ENCODE measurements around the gene NMNAT2.

Gene NMNAT2

DNA sequence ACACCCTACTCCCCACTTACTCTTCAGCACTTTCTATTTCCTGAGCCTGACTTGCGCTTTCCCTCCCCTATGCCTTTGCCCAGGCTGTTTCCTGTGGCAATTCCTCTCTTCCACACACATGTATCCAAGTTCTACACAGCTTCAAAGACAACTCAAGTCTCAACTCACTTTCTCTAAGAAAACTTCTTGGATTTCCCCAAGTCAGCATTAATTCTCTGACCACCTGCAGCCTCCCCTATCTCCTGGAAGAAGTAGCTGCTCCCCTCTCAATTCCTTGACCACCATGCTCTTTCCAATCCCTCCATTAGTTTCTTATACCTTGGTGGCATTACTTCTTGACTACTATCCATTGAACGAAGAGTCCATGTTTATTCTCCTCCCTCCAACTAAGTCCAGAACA, 42.8 kb downstream of the NMNAT2 start:
- H3K27ac ChIP-seq: no peak overlapping the region
- no peaks in the 10 kb centered on the region for H3K79me2 ChIP-seq (ENCODE audit: insufficient read depth, low read depth)
- H3K4me1 ChIP-seq (ENCODE audit: low read depth, poor library complexity, severe bottlenecking): no peaks in the 10 kb centered on the region
- H3K9ac ChIP-seq: no peak overlapping the region
- H3K36me3 ChIP-seq (ENCODE audit: insufficient read depth): no peaks in the 10 kb centered on the region
- TF ChIP-seq, protein P1, sequence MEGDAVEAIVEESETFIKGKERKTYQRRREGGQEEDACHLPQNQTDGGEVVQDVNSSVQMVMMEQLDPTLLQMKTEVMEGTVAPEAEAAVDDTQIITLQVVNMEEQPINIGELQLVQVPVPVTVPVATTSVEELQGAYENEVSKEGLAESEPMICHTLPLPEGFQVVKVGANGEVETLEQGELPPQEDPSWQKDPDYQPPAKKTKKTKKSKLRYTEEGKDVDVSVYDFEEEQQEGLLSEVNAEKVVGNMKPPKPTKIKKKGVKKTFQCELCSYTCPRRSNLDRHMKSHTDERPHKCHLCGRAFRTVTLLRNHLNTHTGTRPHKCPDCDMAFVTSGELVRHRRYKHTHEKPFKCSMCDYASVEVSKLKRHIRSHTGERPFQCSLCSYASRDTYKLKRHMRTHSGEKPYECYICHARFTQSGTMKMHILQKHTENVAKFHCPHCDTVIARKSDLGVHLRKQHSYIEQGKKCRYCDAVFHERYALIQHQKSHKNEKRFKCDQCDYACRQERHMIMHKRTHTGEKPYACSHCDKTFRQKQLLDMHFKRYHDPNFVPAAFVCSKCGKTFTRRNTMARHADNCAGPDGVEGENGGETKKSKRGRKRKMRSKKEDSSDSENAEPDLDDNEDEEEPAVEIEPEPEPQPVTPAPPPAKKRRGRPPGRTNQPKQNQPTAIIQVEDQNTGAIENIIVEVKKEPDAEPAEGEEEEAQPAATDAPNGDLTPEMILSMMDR (conservative IDR thresholded peaks at IDR 0.05; ENCODE audit: low read depth, low read length): no peak
- no peaks in the 10 kb centered on the region for H4K20me1 ChIP-seq (ENCODE audit: insufficient read depth)
- H3K4me2 ChIP-seq: no peak overlapping the region
- no peaks in the 10 kb centered on the region for H3K27me3 ChIP-seq (ENCODE audit: insufficient read depth, low read depth)
- H3K4me3 ChIP-seq (IDR thresholded peaks at IDR 0.05; ENCODE audit: insufficient read depth, low read depth, low read length): no peak overlapping the region
- no peak overlapping the region for H2AFZ ChIP-seq (ENCODE audit: low read depth)

DNA sequence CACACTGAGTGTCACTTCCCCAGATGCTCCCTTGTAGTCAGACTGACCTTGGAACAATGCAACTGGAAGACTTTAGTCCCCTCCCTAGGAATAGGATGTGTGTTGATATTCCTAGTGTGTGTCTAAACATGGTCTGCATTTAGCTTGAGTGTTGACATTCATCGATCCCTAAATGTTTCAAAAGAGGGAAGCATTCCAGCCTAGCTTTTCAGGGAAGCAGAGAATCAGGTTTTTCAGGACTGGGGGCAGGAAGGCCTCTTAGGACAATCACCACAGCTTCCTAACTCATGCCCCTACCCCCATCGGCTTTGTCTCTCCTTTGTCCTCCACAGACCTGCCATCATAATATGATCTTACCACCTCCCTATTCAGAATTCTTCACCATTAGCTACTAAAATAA, 43.4 kb downstream of the NMNAT2 start:
- no peaks in the 10 kb centered on the region for H3K4me1 ChIP-seq (ENCODE audit: low read depth, poor library complexity, severe bottlenecking)
- no peak overlapping the region for H3K27ac ChIP-seq
- no peak overlapping the region for H3K9ac ChIP-seq
- no peaks in the 10 kb centered on the region for H3K36me3 ChIP-seq (ENCODE audit: insufficient read depth)
- H3K79me2 ChIP-seq (ENCODE audit: insufficient read depth, low read depth): no peaks in the 10 kb centered on the region
- H3K4me3 ChIP-seq (IDR thresholded peaks at IDR 0.05; ENCODE audit: insufficient read depth, low read depth, low read length): no peak overlapping the region
- no peak overlapping the region for H3K4me2 ChIP-seq
- H4K20me1 ChIP-seq (ENCODE audit: insufficient read depth): no peaks in the 10 kb centered on the region
- no peak overlapping the region for H2AFZ ChIP-seq (ENCODE audit: low read depth)
- no peaks in the 10 kb centered on the region for H3K27me3 ChIP-seq (ENCODE audit: insufficient read depth, low read depth)
- TF ChIP-seq, protein P1 (conservative IDR thresholded peaks at IDR 0.05; ENCODE audit: low read depth, low read length): no peak

DNA sequence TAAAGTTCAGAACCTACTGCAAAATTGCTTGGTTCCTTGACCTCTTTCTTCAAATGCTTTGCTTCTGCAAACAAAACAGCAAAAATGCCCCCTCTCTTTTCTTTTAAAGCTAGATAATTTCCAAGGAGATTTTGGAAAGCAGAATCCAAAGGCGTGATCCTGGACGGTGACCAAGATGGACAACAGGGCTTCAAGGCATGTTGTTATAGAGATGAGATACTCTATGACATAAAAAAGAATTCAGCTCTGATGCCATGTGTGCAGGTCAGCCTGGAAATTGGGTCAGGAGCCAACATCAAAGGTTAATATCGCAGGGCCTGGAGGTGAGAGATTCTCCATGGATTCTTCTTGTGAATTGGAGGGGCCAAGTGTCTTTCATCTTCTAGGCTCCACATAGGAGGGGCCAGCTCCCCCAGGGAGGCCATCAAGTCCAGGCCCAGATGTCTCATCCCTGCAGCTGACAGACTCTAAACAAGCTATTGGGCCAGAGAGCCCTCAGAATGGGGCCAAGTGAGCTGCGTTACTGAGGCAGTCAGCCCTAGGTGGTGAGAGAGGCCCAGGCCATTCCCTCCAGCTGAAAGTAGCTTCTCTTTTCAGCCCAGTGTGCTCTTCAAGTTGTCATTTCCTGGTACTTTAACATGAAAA, 45.5 kb downstream of the NMNAT2 start:
- H3K27ac ChIP-seq: no peak overlapping the region
- no peak overlapping the region for H3K4me2 ChIP-seq
- H4K20me1 ChIP-seq (ENCODE audit: insufficient read depth): no peaks in the 10 kb centered on the region
- no peak overlapping the region for H3K9ac ChIP-seq
- H3K36me3 ChIP-seq (ENCODE audit: insufficient read depth): no peaks in the 10 kb centered on the region
- H3K27me3 ChIP-seq (ENCODE audit: insufficient read depth, low read depth): no peaks in the 10 kb centered on the region
- no peak overlapping the region for H3K4me3 ChIP-seq (IDR thresholded peaks at IDR 0.05; ENCODE audit: insufficient read depth, low read depth, low read length)
- H2AFZ ChIP-seq (ENCODE audit: low read depth): no peak overlapping the region
- H3K4me1 ChIP-seq (ENCODE audit: low read depth, poor library complexity, severe bottlenecking): no peaks in the 10 kb centered on the region
- no peaks in the 10 kb centered on the region for H3K79me2 ChIP-seq (ENCODE audit: insufficient read depth, low read depth)
- TF ChIP-seq, protein P1 (conservative IDR thresholded peaks at IDR 0.05; ENCODE audit: low read depth, low read length): no peak

- no peaks in the 10 kb centered on the region for H3K36me3 ChIP-seq (ENCODE audit: insufficient read depth)
- no peak overlapping the region for H2AFZ ChIP-seq (ENCODE audit: low read depth)
- no peak overlapping the region for H3K9ac ChIP-seq
- no peak overlapping the region for H3K4me2 ChIP-seq
- TF ChIP-seq, protein P1 (conservative IDR thresholded peaks at IDR 0.05; ENCODE audit: low read depth, low read length): no peak
- no peaks in the 10 kb centered on the region for H3K79me2 ChIP-seq (ENCODE audit: insufficient read depth, low read depth)
- H3K4me1 ChIP-seq (ENCODE audit: low read depth, poor library complexity, severe bottlenecking): no peaks in the 10 kb centered on the region
- no peak overlapping the region for H3K27ac ChIP-seq
- H3K4me3 ChIP-seq (IDR thresholded peaks at IDR 0.05; ENCODE audit: insufficient read depth, low read depth, low read length): no peak overlapping the region
- H3K27me3 ChIP-seq (ENCODE audit: insufficient read depth, low read depth): no peaks in the 10 kb centered on the region
- H4K20me1 ChIP-seq (ENCODE audit: insufficient read depth): no peaks in the 10 kb centered on the region
Observed at GRCh38 chr1:183370399-183371058, 47.7 kb downstream of the NMNAT2 start.

All from KMS-11 (cell line).